Measurements from ENCODE around the gene ADNP.
A peak's percentile ranks its signal among the peaks of the same experiment; 100 is the strongest.

ADNP gene

DNA sequence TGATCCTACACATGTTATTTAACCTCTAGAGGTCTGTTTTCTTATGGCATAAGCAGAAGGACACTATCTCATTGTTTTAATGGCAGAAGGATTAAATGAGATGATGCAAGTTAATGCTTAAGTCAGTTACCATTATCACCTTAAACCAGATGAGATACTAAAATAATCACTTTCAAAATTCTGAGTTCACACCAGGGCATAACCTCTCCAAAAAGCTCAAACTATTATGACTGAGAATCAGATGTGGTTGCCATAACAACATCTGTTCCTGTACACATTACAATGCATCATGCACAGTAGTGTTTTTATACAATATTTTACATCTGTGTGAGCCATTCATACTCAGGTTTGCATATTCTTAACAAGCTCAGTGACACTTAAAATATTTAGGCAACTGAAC, 10.2 kb downstream of the ADNP start:
- no peak overlapping the region for H3K4me3 ChIP-seq
- H3K9me3 ChIP-seq = no peaks in the 10 kb centered on the region
- no peak for TF ChIP-seq Cebpa-rat (IDR thresholded peaks at IDR 0.05)
- peaks cover 97% of the 10 kb centered on the region for H3K4me1 ChIP-seq
- H3K27me3 ChIP-seq = no peaks in the 10 kb centered on the region
- H4K20me1 ChIP-seq = peaks cover 100% of the 10 kb centered on the region
- H3K9ac ChIP-seq = no peak overlapping the region
- no peak overlapping the region for H3K4me2 ChIP-seq
- H3K36me3 ChIP-seq = peaks cover 87% of the 10 kb centered on the region
- no peak overlapping the region for H3K27ac ChIP-seq

DNA sequence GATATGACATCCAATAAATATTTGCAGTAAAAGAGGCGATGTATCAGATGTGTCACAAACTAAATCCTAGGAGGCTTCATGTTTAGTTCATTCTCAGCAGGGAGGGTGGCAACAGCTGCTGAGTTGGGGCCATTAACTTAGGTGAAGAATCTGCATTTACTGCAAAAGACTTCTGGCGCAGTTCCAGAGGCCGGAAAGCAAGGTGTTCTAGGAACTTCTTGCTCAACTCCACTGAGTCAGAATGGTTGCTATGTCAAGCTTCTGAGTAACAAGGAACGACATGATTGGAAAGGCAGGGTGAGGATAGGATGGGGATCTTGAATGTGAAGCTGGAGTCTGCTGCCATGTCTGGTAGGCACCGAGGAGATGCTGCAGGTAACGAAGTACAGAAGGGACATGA, 11.7 kb downstream of the ADNP start:
- no peak overlapping the region for H3K4me3 ChIP-seq
- no peak for TF ChIP-seq Cebpa-rat (IDR thresholded peaks at IDR 0.05)
- H3K36me3 ChIP-seq = peaks cover 84% of the 10 kb centered on the region
- no peaks in the 10 kb centered on the region for H3K27me3 ChIP-seq
- H3K27ac ChIP-seq = no peak overlapping the region
- peaks cover 100% of the 10 kb centered on the region for H4K20me1 ChIP-seq
- peaks cover 94% of the 10 kb centered on the region for H3K4me1 ChIP-seq
- no peak overlapping the region for H3K9ac ChIP-seq
- no peaks in the 10 kb centered on the region for H3K9me3 ChIP-seq
- peak overlapping the region; percentile 63; the same call in 1 of the 2 replicates for H3K4me2 ChIP-seq

DNA sequence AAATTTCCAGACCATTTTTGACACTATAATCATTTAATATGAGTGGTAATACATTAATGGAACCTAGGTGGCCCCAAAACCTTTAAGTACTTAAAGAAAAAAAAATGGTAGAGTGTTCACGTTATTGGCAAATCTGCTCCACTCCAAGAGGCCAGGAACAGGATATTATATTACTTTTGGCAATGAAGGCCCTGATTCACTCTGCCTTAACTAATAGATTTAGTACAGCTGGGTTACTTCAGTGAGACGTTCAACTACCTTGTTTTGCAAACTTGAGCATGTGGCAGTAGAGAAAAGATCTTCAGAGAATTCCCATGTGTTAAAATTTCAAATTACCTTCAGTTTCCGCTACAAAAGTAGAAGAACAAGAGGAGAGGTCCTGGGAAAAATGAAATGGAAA, 12.8 kb downstream of the ADNP start:
- Histone ChIP-seq H3K9me3 (no peaks in the 10 kb centered on the region), H3K4me2 (peak overlapping the region; percentile 63), H3K4me3 (no peak overlapping the region), H3K9ac (no peak overlapping the region), H3K27me3 (no peaks in the 10 kb centered on the region), H3K4me1 (peaks cover 90% of the 10 kb centered on the region), H3K27ac (no peak overlapping the region), H4K20me1 (peaks cover 100% of the 10 kb centered on the region), H3K36me3 (peaks cover 84% of the 10 kb centered on the region)
- no peak for TF ChIP-seq Cebpa-rat (IDR thresholded peaks at IDR 0.05)

DNA sequence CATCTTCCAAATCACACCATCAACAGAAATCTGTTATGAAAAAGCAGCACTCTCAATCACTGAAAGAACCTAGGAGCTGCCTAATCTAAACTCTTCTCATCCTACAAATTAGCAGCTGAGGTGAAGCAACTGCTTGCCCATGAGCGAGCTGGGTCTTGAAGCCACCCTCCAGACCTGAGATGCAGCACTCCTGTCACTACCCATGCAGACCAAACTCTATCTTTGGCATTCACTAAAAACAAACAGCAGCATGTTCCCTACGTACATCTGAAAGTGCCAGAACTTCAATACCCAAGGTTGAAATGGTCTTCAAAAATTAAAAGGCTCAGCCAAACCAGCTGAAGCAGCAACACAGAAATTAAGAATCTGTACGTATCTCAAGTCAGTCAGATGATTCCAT, 14.3 kb downstream of the ADNP start:
- H3K4me3 ChIP-seq = no peak overlapping the region
- H3K9ac ChIP-seq = 0 out of 2 replicates have a peak overlapping the region, but pooled peaks have one; percentile 4
- TF ChIP-seq Cebpa-rat (IDR thresholded peaks at IDR 0.05) = no peak
- H3K4me1 ChIP-seq = peaks cover 82% of the 10 kb centered on the region
- no peaks in the 10 kb centered on the region for H3K27me3 ChIP-seq
- no peak overlapping the region for H3K27ac ChIP-seq
- peak overlapping the region; percentile 63 for H3K4me2 ChIP-seq
- H4K20me1 ChIP-seq = peaks cover 100% of the 10 kb centered on the region
- no peaks in the 10 kb centered on the region for H3K9me3 ChIP-seq
- peaks cover 81% of the 10 kb centered on the region for H3K36me3 ChIP-seq

DNA sequence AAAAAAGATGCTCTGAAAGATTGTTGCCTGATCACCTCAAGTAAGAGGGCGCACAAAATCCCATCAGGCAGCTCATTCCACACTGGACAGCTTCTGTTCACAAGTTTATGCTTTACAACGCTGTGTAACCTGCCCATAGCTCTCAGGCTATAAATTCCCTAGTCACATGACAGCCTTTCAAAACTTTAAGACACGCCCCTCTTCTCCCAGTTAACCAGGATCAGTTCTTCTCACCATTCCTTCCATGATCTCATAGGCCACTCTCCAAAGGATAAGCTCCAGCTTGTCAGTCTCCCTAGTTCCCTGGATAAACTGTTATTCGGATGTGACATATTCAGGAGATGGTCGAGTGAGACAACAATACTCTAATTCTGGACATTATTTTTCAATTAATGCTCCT, 15.0 kb downstream of the ADNP start:
- peak overlapping the region; percentile 63; the same call in 1 of the 2 replicates for H3K4me2 ChIP-seq
- H3K9ac ChIP-seq = peak overlapping the region; percentile 21; the same call in 1 of the 2 replicates
- H3K36me3 ChIP-seq = peaks cover 81% of the 10 kb centered on the region
- no peak overlapping the region for H3K4me3 ChIP-seq
- no peaks in the 10 kb centered on the region for H3K9me3 ChIP-seq
- TF ChIP-seq Cebpa-rat (IDR thresholded peaks at IDR 0.05) = no peak
- H3K4me1 ChIP-seq = peaks cover 78% of the 10 kb centered on the region
- no peaks in the 10 kb centered on the region for H3K27me3 ChIP-seq
- H4K20me1 ChIP-seq = peaks cover 100% of the 10 kb centered on the region
- no peak overlapping the region for H3K27ac ChIP-seq

DNA sequence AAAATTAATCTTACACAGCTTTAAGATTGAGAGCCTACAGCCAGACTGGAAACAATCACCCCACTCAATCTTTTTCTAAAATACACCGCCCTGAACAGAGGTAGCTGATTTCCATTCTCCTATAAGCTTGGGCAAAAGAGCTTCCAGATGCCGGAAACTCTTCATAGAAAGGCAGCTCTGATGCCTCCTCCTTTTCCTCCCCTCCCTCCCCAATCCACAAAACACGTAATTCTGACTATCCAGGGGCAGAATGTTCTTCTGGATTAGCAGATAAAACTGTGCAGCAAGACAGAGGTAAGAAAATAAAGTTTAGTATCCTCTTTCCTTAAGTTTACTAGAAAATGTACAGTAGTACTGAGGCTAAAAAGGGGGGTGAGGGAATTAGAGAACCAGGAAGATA, 15.8 kb downstream of the ADNP start:
- H3K27ac ChIP-seq = no peak overlapping the region
- H3K4me2 ChIP-seq = no peak overlapping the region
- peaks cover 77% of the 10 kb centered on the region for H3K4me1 ChIP-seq
- no peaks in the 10 kb centered on the region for H3K9me3 ChIP-seq
- peaks cover 81% of the 10 kb centered on the region for H3K36me3 ChIP-seq
- no peak for TF ChIP-seq Cebpa-rat (IDR thresholded peaks at IDR 0.05)
- no peak overlapping the region for H3K9ac ChIP-seq
- no peak overlapping the region for H3K4me3 ChIP-seq
- H3K27me3 ChIP-seq = no peaks in the 10 kb centered on the region
- H4K20me1 ChIP-seq = peaks cover 100% of the 10 kb centered on the region

DNA sequence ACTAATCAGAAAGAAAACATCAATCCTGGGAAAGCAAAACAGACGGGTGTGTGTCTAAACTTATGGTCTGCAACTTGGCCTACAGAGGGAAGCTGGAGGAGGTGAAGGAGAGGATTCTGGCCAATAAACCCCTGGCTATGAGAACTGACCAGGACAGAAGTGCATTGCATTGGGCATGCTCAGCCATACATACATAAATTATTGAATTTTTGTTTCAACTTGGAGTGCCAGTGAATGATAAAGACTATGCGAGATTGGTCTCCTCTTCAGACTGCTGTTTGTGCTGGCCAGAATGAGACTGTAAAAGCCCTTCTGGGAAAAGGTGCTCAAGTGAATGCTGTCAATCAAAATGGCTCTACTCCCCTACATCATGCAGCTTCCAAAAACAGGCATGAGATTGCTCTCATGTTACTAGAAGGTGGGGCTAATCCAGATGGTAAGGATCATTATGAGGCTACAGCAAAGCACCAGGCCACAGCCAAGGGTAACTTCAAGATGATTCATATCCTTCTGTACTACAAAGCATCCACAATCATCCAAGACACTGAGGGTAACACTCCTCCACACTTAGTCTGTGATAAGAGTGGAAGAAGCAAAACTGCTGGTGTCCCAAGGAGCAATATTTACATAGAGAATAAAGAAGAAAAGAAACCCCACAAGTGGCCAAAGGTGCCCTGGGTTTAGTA, 17.4 kb downstream of the ADNP start:
- peaks cover 81% of the 10 kb centered on the region for H3K36me3 ChIP-seq
- no peak for TF ChIP-seq Cebpa-rat (IDR thresholded peaks at IDR 0.05)
- H4K20me1 ChIP-seq = peaks cover 100% of the 10 kb centered on the region
- no peaks in the 10 kb centered on the region for H3K9me3 ChIP-seq
- no peak overlapping the region for H3K4me3 ChIP-seq
- peaks cover 65% of the 10 kb centered on the region for H3K4me1 ChIP-seq
- H3K27ac ChIP-seq = no peak overlapping the region
- no peak overlapping the region for H3K9ac ChIP-seq
- no peaks in the 10 kb centered on the region for H3K27me3 ChIP-seq
- no peak overlapping the region for H3K4me2 ChIP-seq

DNA sequence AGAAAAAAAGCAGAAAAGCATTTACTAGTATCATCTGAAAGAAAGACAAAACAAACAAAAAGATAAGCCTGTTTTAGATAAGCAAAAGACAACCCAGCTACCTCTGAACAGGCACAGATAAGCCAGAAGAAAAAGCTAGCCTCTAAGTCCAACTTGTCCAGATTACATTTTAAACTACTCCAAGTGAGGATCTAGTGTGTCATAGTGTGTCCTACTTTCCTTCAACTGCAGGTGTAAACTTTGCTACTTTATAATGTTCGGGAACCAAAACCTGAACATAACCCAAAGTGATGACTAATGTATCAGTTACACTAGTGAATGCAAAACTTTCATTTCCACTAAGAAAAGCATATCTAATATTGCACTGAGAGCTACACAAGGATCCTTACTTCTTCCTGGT, 19.5 kb downstream of the ADNP start:
- no peak for TF ChIP-seq Cebpa-rat (IDR thresholded peaks at IDR 0.05)
- H3K9ac ChIP-seq = no peak overlapping the region
- H3K9me3 ChIP-seq = no peaks in the 10 kb centered on the region
- no peak overlapping the region; the same call in 1 of the 2 replicates for H3K27ac ChIP-seq
- no peak overlapping the region for H3K4me2 ChIP-seq
- H4K20me1 ChIP-seq = peaks cover 100% of the 10 kb centered on the region
- H3K27me3 ChIP-seq = no peaks in the 10 kb centered on the region
- H3K36me3 ChIP-seq = peaks cover 90% of the 10 kb centered on the region
- H3K4me1 ChIP-seq = peaks cover 52% of the 10 kb centered on the region
- H3K4me3 ChIP-seq = no peak overlapping the region

DNA sequence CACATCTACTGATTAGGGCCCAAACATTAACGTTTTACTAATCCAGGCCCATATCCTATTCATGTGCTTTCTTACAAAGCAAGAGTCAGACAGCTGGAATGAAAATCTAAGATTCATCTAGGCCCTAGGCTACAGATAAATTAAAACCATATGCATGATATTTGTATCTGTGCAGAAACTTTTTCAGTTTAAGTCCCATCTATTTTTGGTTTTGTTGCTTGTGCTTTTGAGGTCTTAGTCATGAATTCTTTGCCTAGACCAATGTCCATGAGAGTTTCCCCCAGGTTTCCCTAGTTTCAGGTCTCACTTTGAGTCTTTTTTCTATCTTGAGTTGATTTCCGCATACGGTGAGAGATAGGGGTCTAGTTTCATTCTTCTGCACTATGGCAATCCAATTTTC, 20.2 kb downstream of the ADNP start:
- Histone ChIP-seq H3K4me3 (no peak overlapping the region), H3K4me2 (no peak overlapping the region), H3K9ac (no peak overlapping the region), H3K27ac (no peak overlapping the region), H3K4me1 (peaks cover 45% of the 10 kb centered on the region), H4K20me1 (peaks cover 100% of the 10 kb centered on the region), H3K9me3 (no peaks in the 10 kb centered on the region), H3K27me3 (no peaks in the 10 kb centered on the region), H3K36me3 (peaks cover 90% of the 10 kb centered on the region)
- no peak for TF ChIP-seq Cebpa-rat (IDR thresholded peaks at IDR 0.05)

DNA sequence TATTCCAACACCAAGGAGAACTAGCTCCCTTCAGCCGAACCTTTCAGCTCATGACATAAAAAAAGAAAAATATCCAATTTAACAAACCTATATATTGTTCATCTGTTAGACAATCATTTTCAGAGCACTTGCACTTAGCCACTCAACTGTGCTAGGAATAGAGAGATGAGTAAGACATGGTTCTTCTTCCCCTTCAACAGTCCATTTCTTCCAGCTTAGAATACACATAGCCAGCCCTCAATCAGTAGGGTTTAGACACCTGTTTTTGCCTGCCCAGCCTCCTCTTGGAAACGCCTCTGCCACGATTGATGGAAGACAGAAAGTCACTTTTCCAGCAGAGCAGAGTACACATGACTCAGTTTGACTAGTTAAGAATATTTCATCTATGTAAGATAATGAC, 21.8 kb downstream of the ADNP start:
- Histone ChIP-seq H3K4me1 (peaks cover 32% of the 10 kb centered on the region), H3K27me3 (no peaks in the 10 kb centered on the region), H3K4me3 (no peak overlapping the region), H3K9ac (no peak overlapping the region), H3K4me2 (no peak overlapping the region), H3K27ac (no peak overlapping the region), H3K36me3 (peaks cover 81% of the 10 kb centered on the region), H3K9me3 (no peaks in the 10 kb centered on the region), H4K20me1 (peaks cover 100% of the 10 kb centered on the region)
- no peak for TF ChIP-seq Cebpa-rat (IDR thresholded peaks at IDR 0.05)

Data from BLaER1 (cell line).